IMR-90 (cell line): ENCODE results near the gene UNC79. TPM values are rescaled to one million over a fixed set of nuclear protein-coding genes. Genes with fewer than 3 reads are reported as not detected.

Experiments
- ATAC-seq: fragments of 200-7000 bp; cut with Tn5 transposase; 2 replicates; pipeline ENCODE4 v1.9.1; 2020; ENCODE audit warnings: low read depth, mild to moderate bottlenecking, moderate library complexity
- BruUV-seq: library from RNA; stranded (reverse); fragments of 400-500 nt; replicated peaks from 2 replicates; lab custom pipeline; 2021; lab: Mats Ljungman, UMichigan
- CTCF ChIA-PET: fragments of 300-600 bp; formaldehyde crosslinking; extraction: SDS; loops from one replicate; lab custom pipeline; 2021; ENCODE audit warnings: antibody characterized with exemption; lab: Yijun Ruan, JAX
- POLR2A ChIA-PET: fragments of 300-600 bp; sonication (Branson Sonifier 250); formaldehyde crosslinking; loops from one replicate; lab custom pipeline; 2022; ENCODE audit warnings: antibody characterized with exemption; ENCODE audit not compliant: unreplicated experiment; lab: Charles Lee
- DNase-seq: peaks from one replicate; pipeline ENCODE4 v3.0.0; 2013
- H2AFZ ChIP-seq: replicated peaks from 2 replicates; pipeline ENCODE3; 2013; ENCODE audit warnings: low read length, mild to moderate bottlenecking; ENCODE audit not compliant: poor library complexity
- H2AK5ac ChIP-seq: 2 replicates; pipeline ENCODE4 v1.6.1; 2013; ENCODE audit warnings: low read depth, low read length, inconsistent platforms
- H2AK9ac ChIP-seq: replicated peaks from 2 replicates; pipeline ENCODE3; 2013; ENCODE audit warnings: mild to moderate bottlenecking, low read depth, low read length, moderate library complexity; ENCODE audit not compliant: poor library complexity
- H2BK120ac ChIP-seq: 2 replicates; pipeline ENCODE4 v1.6.1; 2013; ENCODE audit warnings: low read depth, low read length, inconsistent platforms
- H2BK15ac ChIP-seq: 3 replicates; pipeline ENCODE4 v1.6.1; 2013; ENCODE audit warnings: low read depth, low read length, inconsistent platforms
- H2BK20ac ChIP-seq: 2 replicates; pipeline ENCODE4 v1.6.1; 2013; ENCODE audit warnings: low read depth, mild to moderate bottlenecking, inconsistent platforms, low read length, moderate library complexity
- H2BK5ac ChIP-seq: 2 replicates; pipeline ENCODE4 v1.6.1; 2013; ENCODE audit warnings: mild to moderate bottlenecking, low read depth, low read length, inconsistent platforms; ENCODE audit not compliant: poor library complexity, severe bottlenecking
- H3K14ac ChIP-seq: replicated peaks from 2 replicates; pipeline ENCODE4 v1.6.1; 2013; ENCODE audit warnings: low read depth, low read length, inconsistent platforms
- H3K18ac ChIP-seq: 2 replicates; pipeline ENCODE4 v1.6.1; 2013; ENCODE audit warnings: low read depth, low read length, control low read depth
- H3K23ac ChIP-seq: 2 replicates; pipeline ENCODE4 v1.6.1; 2013; ENCODE audit warnings: low read depth, low read length, inconsistent platforms
- H3K27ac ChIP-seq: 2 replicates; pipeline ENCODE4 v1.5.1; 2013; ENCODE audit warnings: mild to moderate bottlenecking, control low read depth, low read length; ENCODE audit not compliant: insufficient read depth
- H3K27me3 ChIP-seq: 2 replicates; pipeline ENCODE4 v1.6.1; 2013; ENCODE audit warnings: low read length; ENCODE audit not compliant: control insufficient read depth, insufficient read depth
- H3K36me3 ChIP-seq: 2 replicates; pipeline ENCODE4 v1.6.1; 2013; ENCODE audit warnings: low read length, mixed read lengths; ENCODE audit not compliant: control insufficient read depth, insufficient read depth
- H3K4ac ChIP-seq: 2 replicates; pipeline ENCODE4 v1.6.1; 2013; ENCODE audit warnings: low read depth, low read length, inconsistent platforms
- H3K4me1 ChIP-seq: 2 replicates; pipeline ENCODE4 v1.6.1; 2013; ENCODE audit warnings: low read length, mixed read lengths; ENCODE audit not compliant: control insufficient read depth, insufficient read depth
- H3K4me2 ChIP-seq: 2 replicates; pipeline ENCODE4 v1.6.1; 2013; ENCODE audit warnings: low read depth, mild to moderate bottlenecking, control low read depth, low read length, moderate library complexity
- H3K4me3 ChIP-seq: 2 replicates; pipeline ENCODE4 v1.5.1; 2013; ENCODE audit warnings: low read depth, mild to moderate bottlenecking, control low read depth, low read length, moderate library complexity; ENCODE audit not compliant: insufficient read depth
- H3K56ac ChIP-seq: 2 replicates; pipeline ENCODE4 v1.6.1; 2013; ENCODE audit warnings: low read length, inconsistent platforms; ENCODE audit not compliant: insufficient read depth; ENCODE audit errors: extremely low read depth
- H3K79me1 ChIP-seq, 2 experiments: 2 replicates each; pipeline ENCODE4 v1.6.1; 2013; ENCODE audit warnings: low read length in 2 of 2, inconsistent platforms in 1 of 2, low read depth in 1 of 2
- H3K9ac ChIP-seq: 2 replicates; pipeline ENCODE4 v1.6.1; 2013; ENCODE audit warnings: low read depth, low read length, control low read depth
- H3K9me1 ChIP-seq: 2 replicates; pipeline ENCODE4 v1.6.1; 2013; ENCODE audit warnings: low read length, inconsistent platforms; ENCODE audit not compliant: insufficient read depth
- H3K9me3 ChIP-seq: 2 replicates; pipeline ENCODE4 v1.6.1; 2013; ENCODE audit warnings: low read length; ENCODE audit not compliant: control insufficient read depth, insufficient read depth
- H4K20me1 ChIP-seq: 2 replicates; pipeline ENCODE4 v1.6.1; 2013; ENCODE audit warnings: low read length, inconsistent platforms; ENCODE audit not compliant: insufficient read depth
- H4K5ac ChIP-seq: 2 replicates; pipeline ENCODE4 v1.6.1; 2013; ENCODE audit warnings: mild to moderate bottlenecking, low read depth, low read length, control low read depth
- H4K8ac ChIP-seq, 2 experiments: 2 replicates each; pipeline ENCODE4 v1.6.1; 2013; ENCODE audit warnings: low read depth in 2 of 2, low read length in 2 of 2, control low read depth in 1 of 2, inconsistent platforms in 1 of 2
- H4K91ac ChIP-seq: 2 replicates; pipeline ENCODE4 v1.6.1; 2013; ENCODE audit warnings: low read depth, low read length, inconsistent platforms; ENCODE audit not compliant: insufficient read depth
- BHLHE40 ChIP-seq: fragments of 150-350 bp; IDR thresholded peaks from 2 replicates; pipeline ENCODE4 v1.6.1; 2016; ENCODE audit warnings: mild to moderate bottlenecking, low read depth, low read length
- CEBPB ChIP-seq: IDR thresholded peaks from 2 replicates; pipeline ENCODE4 v1.6.1; 2012; ENCODE audit warnings: low read depth, low read length, improper control_type of control experiment
- MAFK ChIP-seq: IDR thresholded peaks from 2 replicates; pipeline ENCODE4 v1.6.1; 2012; ENCODE audit warnings: low read depth, low read length, improper control_type of control experiment
- MAZ ChIP-seq: IDR thresholded peaks from 2 replicates; pipeline ENCODE4 v1.6.1; 2012; ENCODE audit warnings: low read depth, mild to moderate bottlenecking, low read length, improper control_type of control experiment, moderate library complexity, borderline replicate concordance
- MXI1 ChIP-seq: IDR thresholded peaks from 2 replicates; pipeline ENCODE4 v1.6.1; 2012; ENCODE audit warnings: low read depth, mild to moderate bottlenecking, low read length, moderate library complexity, borderline replicate concordance
- POLR2A ChIP-seq: IDR thresholded peaks from 2 replicates; pipeline ENCODE4 v1.6.1; 2012; ENCODE audit warnings: mild to moderate bottlenecking, low read depth, low read length
- RAD21 ChIP-seq: IDR thresholded peaks from 2 replicates; pipeline ENCODE4 v1.6.1; 2012; ENCODE audit warnings: low read length, improper control_type of control experiment
- RCOR1 ChIP-seq: IDR thresholded peaks from 2 replicates; pipeline ENCODE4 v1.6.1; 2012; ENCODE audit warnings: mild to moderate bottlenecking, low read length, improper control_type of control experiment; ENCODE audit not compliant: insufficient replicate concordance
- WGBS, 2 experiments: methylation state at CpG; one replicate each; pipeline versions ENCODE4 v1.1.5 to v1.1.7; 2013; ENCODE audit warnings: missing lambda C conversion rate in 2 of 2; ENCODE audit not compliant: insufficient read length in 1 of 2; ENCODE audit errors: extremely low coverage in 2 of 2; 5-methylcytosine and 5-hydroxymethylcytosine counted together
- dilution Hi-C: fragments of 300-500 bp; cut with HindIII; formaldehyde crosslinking; loops from one replicate; pipeline ENCODE4 v1.14.3; 2018; ENCODE audit warnings: low sequenced_read_pairs; ENCODE audit not compliant: unreplicated experiment
- in situ Hi-C: fragments of 300-500 bp; cut with MboI; formaldehyde crosslinking; loops from 3 replicates; pipeline ENCODE4 v1.14.3; 2019; ENCODE audit warnings: low sequenced_read_pairs, inconsistent platforms, mixed read lengths
- intact Hi-C: fragments of 100-400 bp; cut with micrococcal nuclease; formaldehyde crosslinking; loops from 2 replicates; pipeline ENCODE4 v1.10.0; 2022
- polyA plus RNA-seq, 3 experiments: library from polyadenylated mRNA; depleted of rRNA; stranded (reverse); fragments of >200 nt; gene quantifications; 2 replicates each; pipeline ENCODE4 v1.2.3, GENCODE V29; 2012; ENCODE audit warnings: low replicate concordance in 1 of 3
- total RNA-seq: library from RNA; depleted of rRNA; stranded (reverse); fragments of >200 nt; gene quantifications from 2 replicates; pipeline ENCODE4 v1.2.3, GENCODE V29; 2012
- TF ChIP-seq, protein P1 (sequence below): fragments of 150-350 bp; IDR thresholded peaks from 2 replicates; pipeline ENCODE4 v1.6.1; 2016; ENCODE audit warnings: low read depth, mild to moderate bottlenecking, low read length, moderate library complexity, borderline replicate concordance
- TF ChIP-seq, protein P2 (sequence below): fragments of 150-350 bp; IDR thresholded peaks from 2 replicates; pipeline ENCODE4 v1.6.1; 2017; ENCODE audit warnings: mild to moderate bottlenecking, antibody characterized with exemption, low read length, low read depth
- TF ChIP-seq, protein P3 (sequence below): conservative IDR thresholded peaks from 2 replicates; pipeline ENCODE4 v1.5.1; 2012; ENCODE audit warnings: mild to moderate bottlenecking, low read depth, low read length, improper control_type of control experiment

UNC79 gene
- total and polyA plus RNA-seq, 2 of the 4 experiments (the other 2 are of a cell fraction) = under 0.01 TPM

DNA sequence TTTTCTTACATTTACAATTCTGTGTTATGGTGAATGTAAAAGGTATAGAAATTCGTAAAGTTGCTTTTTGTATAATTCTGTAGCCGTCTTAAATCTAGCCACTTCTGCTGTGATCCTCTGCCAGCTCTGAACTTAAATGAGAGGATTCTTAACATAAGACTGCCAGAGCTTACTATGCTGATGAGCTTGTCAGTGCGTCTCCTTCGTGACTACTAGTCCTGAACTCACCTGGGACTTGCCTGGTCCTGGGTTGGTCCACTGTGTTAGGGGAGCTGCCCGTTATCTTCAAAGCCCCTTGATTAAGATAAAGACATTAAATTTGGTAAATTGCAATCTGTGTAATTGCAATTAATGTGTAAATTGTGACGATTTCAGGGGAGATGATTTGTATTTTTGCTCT is 44.7 kb downstream of the UNC79 start:
- BruUV-seq = no TSS peak
- Histone ChIP-seq H3K36me3 (no peaks in the 10 kb centered on the region), H3K9me3 (no peaks in the 10 kb centered on the region), H2BK5ac (no peak overlapping the region), H3K9me1 (no peaks in the 10 kb centered on the region), H4K8ac (no peak overlapping the region), H2AK5ac (no peak overlapping the region), H2AK9ac (no peak overlapping the region), H2BK120ac (no peak overlapping the region), H4K5ac (no peak overlapping the region), H2BK15ac (no peak overlapping the region), H3K4ac (no peak overlapping the region), H3K27me3 (no peaks in the 10 kb centered on the region), H3K4me3 (no peak overlapping the region), H3K23ac (no peak overlapping the region), H3K14ac (no peak overlapping the region), H3K56ac (no peak overlapping the region), H3K18ac (no peak overlapping the region), H4K91ac (no peak overlapping the region), H3K27ac (no peak overlapping the region), H2BK20ac (no peak overlapping the region), H3K4me2 (no peak overlapping the region), H3K79me1 (no peaks in the 10 kb centered on the region), H4K20me1 (no peaks in the 10 kb centered on the region), H3K9ac (no peak overlapping the region), H3K4me1 (no peaks in the 10 kb centered on the region), H2AFZ (no peak overlapping the region)
- ATAC-seq (no peak), DNase-seq (no peak)
- 17% methylated on average over 1 of the region's 6 CpGs; no CpG with 5 or more reads in 1 of the 2 experiments for WGBS, 2 experiments
- ChIA-PET POLR2A (no interaction called here), CTCF (no interaction called here)
- no peak for TF ChIP-seq RAD21
- TF ChIP-seq MXI1 = no peak
- TF ChIP-seq BHLHE40 = no peak
- no peak for TF ChIP-seq MAZ
- TF ChIP-seq RCOR1 = no peak
- no peak for TF ChIP-seq MAFK
- TF ChIP-seq, protein P1, sequence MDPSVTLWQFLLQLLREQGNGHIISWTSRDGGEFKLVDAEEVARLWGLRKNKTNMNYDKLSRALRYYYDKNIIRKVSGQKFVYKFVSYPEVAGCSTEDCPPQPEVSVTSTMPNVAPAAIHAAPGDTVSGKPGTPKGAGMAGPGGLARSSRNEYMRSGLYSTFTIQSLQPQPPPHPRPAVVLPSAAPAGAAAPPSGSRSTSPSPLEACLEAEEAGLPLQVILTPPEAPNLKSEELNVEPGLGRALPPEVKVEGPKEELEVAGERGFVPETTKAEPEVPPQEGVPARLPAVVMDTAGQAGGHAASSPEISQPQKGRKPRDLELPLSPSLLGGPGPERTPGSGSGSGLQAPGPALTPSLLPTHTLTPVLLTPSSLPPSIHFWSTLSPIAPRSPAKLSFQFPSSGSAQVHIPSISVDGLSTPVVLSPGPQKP = no peak
- TF ChIP-seq, protein P2, sequence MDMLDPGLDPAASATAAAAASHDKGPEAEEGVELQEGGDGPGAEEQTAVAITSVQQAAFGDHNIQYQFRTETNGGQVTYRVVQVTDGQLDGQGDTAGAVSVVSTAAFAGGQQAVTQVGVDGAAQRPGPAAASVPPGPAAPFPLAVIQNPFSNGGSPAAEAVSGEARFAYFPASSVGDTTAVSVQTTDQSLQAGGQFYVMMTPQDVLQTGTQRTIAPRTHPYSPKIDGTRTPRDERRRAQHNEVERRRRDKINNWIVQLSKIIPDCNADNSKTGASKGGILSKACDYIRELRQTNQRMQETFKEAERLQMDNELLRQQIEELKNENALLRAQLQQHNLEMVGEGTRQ = no peak
- TF ChIP-seq, protein P3, sequence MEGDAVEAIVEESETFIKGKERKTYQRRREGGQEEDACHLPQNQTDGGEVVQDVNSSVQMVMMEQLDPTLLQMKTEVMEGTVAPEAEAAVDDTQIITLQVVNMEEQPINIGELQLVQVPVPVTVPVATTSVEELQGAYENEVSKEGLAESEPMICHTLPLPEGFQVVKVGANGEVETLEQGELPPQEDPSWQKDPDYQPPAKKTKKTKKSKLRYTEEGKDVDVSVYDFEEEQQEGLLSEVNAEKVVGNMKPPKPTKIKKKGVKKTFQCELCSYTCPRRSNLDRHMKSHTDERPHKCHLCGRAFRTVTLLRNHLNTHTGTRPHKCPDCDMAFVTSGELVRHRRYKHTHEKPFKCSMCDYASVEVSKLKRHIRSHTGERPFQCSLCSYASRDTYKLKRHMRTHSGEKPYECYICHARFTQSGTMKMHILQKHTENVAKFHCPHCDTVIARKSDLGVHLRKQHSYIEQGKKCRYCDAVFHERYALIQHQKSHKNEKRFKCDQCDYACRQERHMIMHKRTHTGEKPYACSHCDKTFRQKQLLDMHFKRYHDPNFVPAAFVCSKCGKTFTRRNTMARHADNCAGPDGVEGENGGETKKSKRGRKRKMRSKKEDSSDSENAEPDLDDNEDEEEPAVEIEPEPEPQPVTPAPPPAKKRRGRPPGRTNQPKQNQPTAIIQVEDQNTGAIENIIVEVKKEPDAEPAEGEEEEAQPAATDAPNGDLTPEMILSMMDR = no peak
- no peak for TF ChIP-seq CEBPB
- no peak for TF ChIP-seq POLR2A
- in situ Hi-C loops = no loop called here
- dilution Hi-C loops = no loop called here
- intact Hi-C loops = no loop called here
